KMS-11 (cell line): Measurements from ENCODE around the gene CACNA2D3.

Source experiments
- H2AFZ ChIP-seq: fragments of 200-600 bp; sonication (generic); 2 replicates; pipeline ENCODE4 v1.6.1; 2016; ENCODE audit warnings: antibody characterized with exemption, mixed run types, low read depth
- H3K27ac ChIP-seq: fragments of 200-600 bp; sonication (generic); 2 replicates; pipeline ENCODE4 v1.6.1; 2016; ENCODE audit warnings: mild to moderate bottlenecking, mixed run types
- H3K27me3 ChIP-seq: fragments of 200-600 bp; sonication (generic); 2 replicates; pipeline ENCODE4 v1.6.1; 2017; ENCODE audit warnings: mild to moderate bottlenecking, low read depth, mixed run types, moderate library complexity; ENCODE audit not compliant: insufficient read depth
- H3K36me3 ChIP-seq: fragments of 200-600 bp; sonication (generic); 2 replicates; pipeline ENCODE4 v1.6.1; 2017; ENCODE audit warnings: mild to moderate bottlenecking, mixed run types; ENCODE audit not compliant: insufficient read depth
- H3K4me1 ChIP-seq: fragments of 200-600 bp; sonication (generic); 2 replicates; pipeline ENCODE4 v1.6.1; 2016; ENCODE audit warnings: mild to moderate bottlenecking, low read depth, mixed run types; ENCODE audit not compliant: poor library complexity, severe bottlenecking
- H3K4me2 ChIP-seq: fragments of 200-600 bp; sonication (generic); 2 replicates; pipeline ENCODE4 v1.7.0; 2016; ENCODE audit warnings: mild to moderate bottlenecking, mixed run types
- H3K4me3 ChIP-seq: fragments of 200-600 bp; sonication (generic); IDR thresholded peaks from 2 replicates; pipeline ENCODE4 v1.6.1; 2017; ENCODE audit warnings: low read depth, low read length, mixed read lengths; ENCODE audit not compliant: insufficient read depth
- H3K79me2 ChIP-seq: fragments of 200-600 bp; sonication (generic); 2 replicates; pipeline ENCODE4 v1.6.1; 2016; ENCODE audit warnings: low read depth, mixed run types; ENCODE audit not compliant: insufficient read depth
- H3K9ac ChIP-seq: fragments of 200-600 bp; sonication (generic); 2 replicates; pipeline ENCODE4 v1.6.1; 2016; ENCODE audit warnings: mild to moderate bottlenecking, mixed run types
- H4K20me1 ChIP-seq: fragments of 200-600 bp; sonication (generic); 2 replicates; pipeline ENCODE4 v1.6.1; 2016; ENCODE audit warnings: mild to moderate bottlenecking, mixed run types; ENCODE audit not compliant: insufficient read depth
- CTCF ChIP-seq: fragments of 200-600 bp; sonication (generic); conservative IDR thresholded peaks from 2 replicates; pipeline ENCODE4 v1.6.1; 2017; ENCODE audit warnings: low read depth, mild to moderate bottlenecking, antibody characterized with exemption, low read length, moderate library complexity, mixed read lengths

The CACNA2D3 gene

GRCh38 chr3:54790051-54790450, 667.7 kb downstream of the CACNA2D3 start:
- Histone ChIP-seq H3K9ac (no peak overlapping the region), H3K27ac (no peak overlapping the region), H3K36me3 (no peaks in the 10 kb centered on the region), H3K79me2 (no peaks in the 10 kb centered on the region), H2AFZ (no peak overlapping the region), H3K4me1 (no peaks in the 10 kb centered on the region), H4K20me1 (no peaks in the 10 kb centered on the region), H3K27me3 (no peaks in the 10 kb centered on the region), H3K4me3 (no peak overlapping the region), H3K4me2 (no peak overlapping the region)
- TF ChIP-seq CTCF: no peak

GRCh38 chr3:54791501-54792156, 669.3 kb downstream of the CACNA2D3 start:
- H3K4me2 ChIP-seq: no peak overlapping the region
- H3K9ac ChIP-seq: no peak overlapping the region
- no peak overlapping the region for H3K4me3 ChIP-seq
- no peak for TF ChIP-seq CTCF
- H3K36me3 ChIP-seq: no peaks in the 10 kb centered on the region
- no peaks in the 10 kb centered on the region for H3K79me2 ChIP-seq
- no peak overlapping the region for H2AFZ ChIP-seq
- no peaks in the 10 kb centered on the region for H3K4me1 ChIP-seq
- no peak overlapping the region for H3K27ac ChIP-seq
- H3K27me3 ChIP-seq: no peaks in the 10 kb centered on the region
- no peaks in the 10 kb centered on the region for H4K20me1 ChIP-seq

- H3K4me1 ChIP-seq: no peaks in the 10 kb centered on the region
Observed at GRCh38 chr3:54792584-54792983, 670.2 kb downstream of the CACNA2D3 start.

GRCh38 chr3:54793171-54793570, 670.8 kb downstream of the CACNA2D3 start:
- H3K9ac ChIP-seq: no peak overlapping the region
- no peak overlapping the region for H3K4me2 ChIP-seq
- H3K36me3 ChIP-seq: no peaks in the 10 kb centered on the region
- no peak overlapping the region for H3K4me3 ChIP-seq
- H3K27ac ChIP-seq: no peak overlapping the region
- H3K79me2 ChIP-seq: no peaks in the 10 kb centered on the region
- H3K27me3 ChIP-seq: no peaks in the 10 kb centered on the region
- H2AFZ ChIP-seq: no peak overlapping the region
- H4K20me1 ChIP-seq: no peaks in the 10 kb centered on the region
- H3K4me1 ChIP-seq: no peaks in the 10 kb centered on the region
- no peak for TF ChIP-seq CTCF

More at GRCh38 chr3:54792584-54792983, 670.2 kb downstream of the CACNA2D3 start:
- no peak overlapping the region for H3K4me3 ChIP-seq
- H3K4me2 ChIP-seq: no peak overlapping the region
- no peaks in the 10 kb centered on the region for H3K27me3 ChIP-seq
- H3K36me3 ChIP-seq: no peaks in the 10 kb centered on the region
- H3K79me2 ChIP-seq: no peaks in the 10 kb centered on the region
- no peak for TF ChIP-seq CTCF
- no peak overlapping the region for H3K27ac ChIP-seq
- no peak overlapping the region for H3K9ac ChIP-seq
- no peak overlapping the region for H2AFZ ChIP-seq
- no peaks in the 10 kb centered on the region for H4K20me1 ChIP-seq
